RWPE2 (cell line): ENCODE results near the gene LRRC27.

ENCODE experiments used
- ATAC-seq: fragments of 200-7000 bp; cut with Tn5 transposase; 3 replicates; pipeline ENCODE4 v1.9.1; 2021; ENCODE audit warnings: low read depth
- DNase-seq: peaks from one replicate; pipeline ENCODE4 v3.0.0-alpha.2; 2020; ENCODE audit warnings: low spot score
- H3K27ac ChIP-seq: fragments of 450-650 bp; 2 replicates; pipeline ENCODE4 v1.5.1; 2017; ENCODE audit warnings: mild to moderate bottlenecking; ENCODE audit not compliant: poor library complexity, severe bottlenecking
- H3K27me3 ChIP-seq: fragments of 250-450 bp; sonication (Bioruptor Pico); 2 replicates; pipeline ENCODE4 v1.5.1; 2021; ENCODE audit warnings: mild to moderate bottlenecking, moderate library complexity; ENCODE audit not compliant: insufficient read depth, poor library complexity, severe bottlenecking
- H3K36me3 ChIP-seq: fragments of 250-450 bp; sonication (Bioruptor Pico); 2 replicates; pipeline ENCODE4 v1.5.1; 2020; ENCODE audit warnings: low read depth, mild to moderate bottlenecking, moderate library complexity
- H3K4me1 ChIP-seq: fragments of 250-450 bp; sonication (Bioruptor Pico); 2 replicates; pipeline ENCODE4 v1.5.1; 2021; ENCODE audit warnings: mild to moderate bottlenecking, moderate library complexity; ENCODE audit not compliant: insufficient read depth, poor library complexity, severe bottlenecking
- H3K4me3 ChIP-seq: fragments of 250-450 bp; sonication (Bioruptor Pico); 2 replicates; pipeline ENCODE4 v1.5.1; 2021; ENCODE audit warnings: mild to moderate bottlenecking, moderate library complexity; ENCODE audit not compliant: severe bottlenecking
- H3K9me3 ChIP-seq: fragments of 250-450 bp; sonication (Bioruptor Pico); 2 replicates; pipeline ENCODE4 v1.5.1; 2021; ENCODE audit warnings: mild to moderate bottlenecking, moderate library complexity; ENCODE audit not compliant: severe bottlenecking
- CTCF ChIP-seq: fragments of 450-650 bp; IDR thresholded peaks from one replicate; pipeline ENCODE4 v1.5.1; 2017; ENCODE audit warnings: mild to moderate bottlenecking, moderate library complexity; ENCODE audit not compliant: poor library complexity, severe bottlenecking

LRRC27 gene

DNA sequence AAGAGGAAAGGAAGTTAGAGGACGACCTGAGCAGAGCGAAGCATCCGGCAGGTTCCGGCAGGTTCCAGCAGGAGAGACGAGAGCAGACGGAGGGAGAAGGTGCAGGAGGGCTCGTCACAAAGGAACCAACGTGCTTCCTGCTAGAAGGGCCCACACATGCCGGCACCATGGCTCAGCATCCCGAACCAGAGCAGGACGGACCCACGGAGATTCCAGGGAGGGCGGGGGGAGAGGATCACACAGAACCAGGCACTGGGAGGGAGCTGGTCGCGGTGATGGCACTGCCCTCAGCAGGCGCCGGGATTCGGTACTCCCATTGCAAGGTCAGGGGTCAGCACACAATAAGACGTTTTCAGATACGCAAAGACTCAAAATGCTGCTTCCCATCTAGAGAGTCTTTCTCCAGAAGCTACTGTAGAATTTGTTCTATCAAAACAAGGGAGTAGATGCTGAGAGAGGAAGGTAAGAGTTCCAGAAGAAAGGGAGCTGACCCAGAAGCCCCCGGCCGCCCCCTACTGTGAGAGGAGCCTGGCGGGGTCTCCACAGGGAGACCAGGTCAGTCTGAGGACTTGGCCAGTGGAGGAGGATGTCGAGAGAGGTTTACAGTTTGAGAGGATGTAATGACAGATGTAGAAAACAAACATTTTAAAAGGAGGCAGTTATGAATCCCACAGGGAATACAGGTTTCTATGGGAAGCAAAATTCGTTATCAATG, 41.4 kb downstream of the LRRC27 start:
- Histone ChIP-seq H3K36me3 (no peaks in the 10 kb centered on the region), H3K9me3 (no peaks in the 10 kb centered on the region), H3K4me1 (no peaks in the 10 kb centered on the region), H3K4me3 (no peak overlapping the region), H3K27me3 (no peaks in the 10 kb centered on the region), H3K27ac (no peak overlapping the region)
- ATAC-seq (no peak), DNase-seq (peak; percentile 42)
- no peak for TF ChIP-seq CTCF

DNA sequence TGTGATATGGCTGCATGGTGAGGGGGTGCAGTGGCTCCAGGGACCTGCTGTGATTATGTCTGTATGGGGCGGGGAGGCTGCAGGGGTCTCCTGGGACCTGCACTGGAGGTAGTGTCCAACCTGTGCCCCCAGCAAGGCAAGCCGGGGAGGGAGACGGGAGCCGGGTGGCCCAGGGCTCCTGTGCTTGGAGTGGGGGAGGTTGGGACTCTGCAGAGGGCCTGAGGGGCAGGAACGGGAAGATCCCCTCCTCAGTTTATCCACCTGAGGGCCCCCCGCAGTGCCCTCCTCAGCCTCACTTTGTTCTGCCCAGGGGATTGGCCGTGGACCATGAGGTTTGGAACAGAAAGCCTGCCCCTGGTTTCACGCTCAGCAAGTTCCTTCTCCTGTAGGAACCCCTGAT, 42.2 kb downstream of the LRRC27 start:
- Histone ChIP-seq H3K4me1 (no peaks in the 10 kb centered on the region), H3K9me3 (no peaks in the 10 kb centered on the region), H3K4me3 (no peak overlapping the region), H3K27ac (no peak overlapping the region), H3K36me3 (no peaks in the 10 kb centered on the region), H3K27me3 (no peaks in the 10 kb centered on the region)
- no peak for ATAC-seq
- TF ChIP-seq CTCF, result no peak
- DNase-seq, result peak; percentile 24

- no peaks in the 10 kb centered on the region for H3K27me3 ChIP-seq
- H3K36me3 ChIP-seq, result no peaks in the 10 kb centered on the region
- H3K4me1 ChIP-seq, result no peaks in the 10 kb centered on the region
- ATAC-seq, result no peak
- DNase-seq, result peak; percentile 28
- TF ChIP-seq CTCF, result no peak
- no peaks in the 10 kb centered on the region for H3K9me3 ChIP-seq
- no peak overlapping the region for H3K27ac ChIP-seq
- H3K4me3 ChIP-seq, result no peak overlapping the region
These were observed 42.6 kb downstream of the LRRC27 start for GRCh38 chr10:132374612-132375011.

DNA sequence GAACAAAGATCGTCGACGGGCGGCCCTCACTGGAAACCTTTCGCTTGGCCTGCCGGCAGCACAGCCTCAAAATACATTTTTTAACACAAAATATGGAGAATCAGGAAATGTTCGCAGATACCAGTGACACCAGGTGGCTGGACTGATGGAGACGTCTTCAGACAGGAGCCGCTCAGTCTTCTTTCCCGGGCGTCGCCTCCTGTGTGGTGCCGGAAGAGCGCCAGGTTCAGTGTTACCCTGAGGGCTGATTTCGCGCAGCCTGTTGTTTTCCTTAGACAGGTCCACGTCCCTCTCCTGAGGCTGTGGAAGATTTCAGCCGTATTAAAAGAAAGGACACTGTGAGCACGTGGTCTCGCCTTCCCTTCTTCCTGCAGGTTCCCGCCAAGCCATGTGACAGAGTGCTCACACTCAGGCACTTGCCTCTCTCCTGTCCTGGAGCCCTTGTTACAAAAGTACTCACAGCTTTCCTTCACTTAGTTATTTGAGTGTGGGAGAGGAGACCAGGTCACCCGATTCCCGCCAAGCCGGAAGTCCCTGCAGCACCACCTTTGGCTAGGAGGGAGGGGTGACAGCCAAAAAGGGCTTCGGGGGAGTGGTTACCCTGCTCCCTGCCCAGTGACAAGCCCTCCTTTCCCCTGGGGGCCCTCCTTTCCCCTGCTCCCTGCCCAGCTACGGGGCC, 43.3 kb downstream of the LRRC27 start:
- DNase-seq, result peak; percentile 47
- no peak overlapping the region for H3K4me3 ChIP-seq
- ATAC-seq, result no peak
- no peak overlapping the region for H3K27ac ChIP-seq
- no peak for TF ChIP-seq CTCF
- no peaks in the 10 kb centered on the region for H3K9me3 ChIP-seq
- no peaks in the 10 kb centered on the region for H3K27me3 ChIP-seq
- H3K36me3 ChIP-seq, result no peaks in the 10 kb centered on the region
- no peaks in the 10 kb centered on the region for H3K4me1 ChIP-seq

DNA sequence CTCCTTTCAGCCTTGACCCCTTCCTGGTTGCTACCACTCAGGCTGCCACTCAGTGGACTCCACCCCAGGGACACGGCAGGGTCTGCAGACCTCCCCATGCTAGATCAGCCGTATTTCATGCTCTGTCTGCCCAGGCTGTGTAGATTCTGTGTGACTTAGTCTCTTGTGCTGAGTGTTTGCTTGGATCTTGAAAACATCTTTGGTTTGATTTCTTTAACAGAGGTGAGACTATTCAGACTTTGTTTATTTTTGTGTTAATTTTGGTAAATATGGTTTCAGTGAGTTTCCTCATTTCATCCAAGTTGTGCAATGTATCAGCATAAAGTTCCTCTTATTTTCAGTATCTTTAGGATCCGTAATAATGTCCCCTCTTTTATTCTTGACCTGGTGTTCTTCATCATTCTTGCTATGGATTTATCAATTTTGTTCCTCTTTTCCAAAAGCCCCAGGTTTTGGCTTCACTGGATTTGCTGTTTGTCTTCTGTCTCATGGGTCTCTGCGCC, 43.9 kb downstream of the LRRC27 start:
- Histone ChIP-seq H3K27ac (no peak overlapping the region), H3K4me1 (no peaks in the 10 kb centered on the region), H3K4me3 (no peak overlapping the region), H3K9me3 (no peaks in the 10 kb centered on the region), H3K27me3 (no peaks in the 10 kb centered on the region), H3K36me3 (no peaks in the 10 kb centered on the region)
- no peak for DNase-seq
- ATAC-seq, result no peak
- no peak for TF ChIP-seq CTCF
